Activated CD8-positive, alpha-beta memory T cell treated with anti-CD3 and anti-CD28 coated beads, Interleukin-2, amount 50 U/mL, for 24 hours (primary cell): ENCODE measurements around the gene DCLRE1B.

Experiments
- DNase-seq: peaks from one replicate; pipeline ENCODE4 v3.0.0-alpha.2; 2020; ENCODE audit errors: extremely low read depth

DCLRE1B gene

GRCh38 chr1:113904674-113905434 is at the start of gene DCLRE1B, which contains the start of gene AP4B1:
TSS of gene DCLRE1B (plus strand) at chr1:113905326. CDS start at chr1:113905587, 261 bp downstream.
TSS of gene AP4B1 (minus strand) at chr1:113904799. CDS start at chr1:113904717, 82 bp downstream.
- DNase-seq, result peak; percentile 92

DNA sequence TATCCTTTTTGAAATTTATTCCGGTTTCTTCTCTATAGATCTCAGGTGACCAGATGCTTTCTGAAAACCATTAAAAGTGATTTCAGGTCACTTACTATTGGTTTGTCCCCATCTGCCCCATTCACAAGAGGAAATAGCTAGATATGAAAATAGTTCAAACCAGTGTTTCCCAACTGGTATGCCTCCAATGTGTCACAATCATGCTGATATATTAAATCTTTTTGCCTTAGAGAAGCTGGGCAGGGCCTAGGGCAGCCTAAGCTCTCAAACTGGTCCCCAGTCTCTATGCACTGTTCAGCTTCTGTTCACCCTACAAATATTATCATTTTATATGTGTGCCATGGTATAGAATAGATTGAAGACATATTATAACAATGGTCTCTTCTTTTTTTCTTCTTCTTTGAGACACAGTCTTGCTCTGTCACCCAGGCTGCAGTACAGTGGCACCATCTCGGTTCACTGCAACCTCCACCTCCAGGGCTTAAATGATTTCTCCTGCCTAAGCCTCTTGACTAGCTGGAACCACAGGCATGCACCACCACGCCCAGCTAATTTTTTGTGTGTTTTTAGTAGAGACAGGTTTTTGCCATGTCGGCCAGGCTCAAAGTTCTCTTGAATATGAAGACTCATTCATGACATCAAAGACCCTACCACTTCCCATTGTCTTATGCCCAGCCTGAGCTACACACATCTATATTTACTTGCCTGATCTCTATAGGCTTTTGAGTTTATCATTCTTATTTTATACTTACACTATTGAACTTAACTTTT is 49.3 kb upstream of the DCLRE1B start:
- no peak for DNase-seq

- no peak for DNase-seq
Measured at GRCh38 chr1:113856401-113856790, 48.7 kb upstream of the DCLRE1B start.

DNA sequence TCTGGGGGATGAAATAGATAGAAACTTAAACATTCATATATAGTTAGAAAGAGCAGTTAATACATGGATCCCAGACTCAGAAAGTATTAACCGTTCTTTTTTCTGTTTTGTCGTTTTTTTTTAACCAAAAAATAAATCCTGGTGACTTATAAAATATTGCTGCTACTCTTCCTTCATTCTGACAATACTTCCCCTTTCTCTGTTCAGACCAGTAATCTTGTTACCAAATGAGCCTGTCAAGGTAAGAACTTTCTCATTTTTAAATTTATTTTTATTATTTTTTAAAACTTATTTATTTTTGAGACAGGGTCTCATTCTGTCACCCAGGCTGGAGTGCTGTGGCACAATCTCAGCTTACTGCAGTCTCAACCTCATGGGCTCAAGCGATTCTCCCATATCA is 47.4 kb upstream of the DCLRE1B start:
- DNase-seq, result no peak

- DNase-seq, result no peak
Measured at GRCh38 chr1:113858418-113858817, 46.7 kb upstream of the DCLRE1B start.

GRCh38 chr1:113858982-113859381 is 46.1 kb upstream of the DCLRE1B start:
- no peak for DNase-seq

DNA sequence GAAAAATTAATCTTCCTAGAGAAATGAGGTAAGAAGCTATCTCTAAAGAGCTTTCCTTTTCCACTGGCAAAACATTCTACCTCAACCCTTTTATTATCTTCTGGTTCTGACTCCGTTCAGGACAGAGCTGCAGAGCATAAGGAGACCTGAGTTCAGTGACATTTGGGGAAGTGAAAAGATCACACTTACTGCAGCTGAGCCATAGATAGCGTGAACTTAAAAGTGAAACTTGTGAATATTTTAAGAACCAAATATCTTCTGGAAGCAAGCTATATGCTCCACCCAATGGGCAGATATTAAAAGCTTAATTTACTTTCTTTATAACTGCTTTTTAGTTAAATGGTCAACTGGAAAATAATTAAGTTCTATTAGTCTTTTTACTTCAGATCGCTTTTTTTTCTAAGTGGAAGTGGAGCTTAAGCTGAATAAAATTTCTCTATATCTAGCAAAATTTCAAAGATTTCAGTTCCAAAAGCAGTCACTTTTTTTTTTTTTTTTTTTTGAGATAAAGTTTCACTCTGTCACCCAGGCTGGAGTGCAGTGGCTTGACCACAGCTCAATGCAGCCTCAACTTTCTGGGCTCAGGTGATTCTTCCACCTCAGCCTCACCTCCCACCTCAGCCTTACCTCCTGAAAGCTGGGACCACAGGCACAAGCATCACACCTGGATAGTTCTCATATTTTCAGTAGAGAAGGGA is 45.5 kb upstream of the DCLRE1B start:
- DNase-seq, result no peak

- no peak for DNase-seq
Measured at GRCh38 chr1:113860891-113861290, 44.2 kb upstream of the DCLRE1B start.

GRCh38 chr1:113861641-113862040 is 43.5 kb upstream of the DCLRE1B start:
- DNase-seq, result no peak

DNA sequence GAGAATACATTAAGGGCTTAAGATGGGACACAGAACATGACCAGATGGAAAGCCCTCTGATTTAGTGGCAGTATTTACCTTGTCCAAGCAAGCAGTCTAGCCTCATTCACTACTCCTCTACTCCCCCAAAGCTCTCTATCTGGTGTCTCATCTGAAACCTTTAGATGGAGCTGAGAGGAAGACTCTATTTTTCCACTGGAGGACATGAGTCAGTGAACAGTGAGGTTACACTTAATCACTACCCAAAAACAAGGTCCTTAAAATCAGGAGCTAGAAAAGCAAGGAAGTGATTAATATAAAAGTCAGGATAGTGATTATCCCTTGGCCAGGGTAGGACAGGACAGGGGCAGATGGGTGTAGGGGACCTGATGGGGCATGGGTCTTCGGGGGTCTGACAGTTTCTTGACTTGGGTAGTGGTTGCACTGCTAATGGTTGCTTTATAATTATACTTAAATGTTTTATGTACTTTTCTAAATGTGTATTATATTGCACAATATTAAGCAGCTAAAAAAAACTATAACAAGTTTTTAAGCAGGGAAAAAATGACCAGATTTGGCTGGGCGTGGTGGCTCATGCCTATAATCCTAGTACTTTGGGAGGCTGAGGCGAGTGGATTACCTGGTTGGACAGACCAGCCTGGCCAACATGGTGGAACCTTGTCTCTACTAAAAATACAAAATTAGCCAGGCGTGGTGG is 36.6 kb upstream of the DCLRE1B start:
- DNase-seq, result no peak

- DNase-seq, result no peak
Measured at GRCh38 chr1:113870778-113871177, 34.3 kb upstream of the DCLRE1B start.

DNA sequence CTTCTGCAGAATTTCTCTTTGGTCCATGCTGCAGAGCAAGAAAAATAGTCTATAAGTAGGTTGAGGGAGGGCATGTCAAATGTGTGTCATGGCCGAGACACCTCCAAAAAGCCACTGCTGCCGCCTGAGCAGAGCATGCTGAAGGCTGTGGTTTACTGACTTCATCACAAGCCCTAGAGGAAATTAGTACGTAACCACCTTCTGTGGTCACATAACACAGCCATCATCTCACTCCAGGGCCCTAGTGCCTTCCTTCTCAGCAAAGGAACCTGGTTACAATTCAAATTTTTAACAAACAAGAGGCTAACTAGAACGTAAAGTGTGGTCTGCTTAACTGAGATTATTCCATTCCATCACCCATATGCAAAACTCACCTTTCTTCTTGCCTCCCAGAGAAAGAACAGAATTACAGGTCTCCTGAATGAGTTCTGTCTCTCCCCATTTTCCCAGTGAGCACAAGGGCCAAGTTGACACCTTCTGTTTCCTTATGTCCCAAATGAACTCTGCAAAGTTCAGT is 33.5 kb upstream of the DCLRE1B start, which contains the start of gene PTPN22:
PTPN22 (minus strand) TSS at position 116 of the 517 bp plus-strand sequence.
- peak; percentile 53 for DNase-seq

- DNase-seq, result no peak
Measured at GRCh38 chr1:113872219-113872935, 32.7 kb upstream of the DCLRE1B start.

GRCh38 chr1:113874012-113874879 is 30.9 kb upstream of the DCLRE1B start:
- DNase-seq, result no peak

DNA sequence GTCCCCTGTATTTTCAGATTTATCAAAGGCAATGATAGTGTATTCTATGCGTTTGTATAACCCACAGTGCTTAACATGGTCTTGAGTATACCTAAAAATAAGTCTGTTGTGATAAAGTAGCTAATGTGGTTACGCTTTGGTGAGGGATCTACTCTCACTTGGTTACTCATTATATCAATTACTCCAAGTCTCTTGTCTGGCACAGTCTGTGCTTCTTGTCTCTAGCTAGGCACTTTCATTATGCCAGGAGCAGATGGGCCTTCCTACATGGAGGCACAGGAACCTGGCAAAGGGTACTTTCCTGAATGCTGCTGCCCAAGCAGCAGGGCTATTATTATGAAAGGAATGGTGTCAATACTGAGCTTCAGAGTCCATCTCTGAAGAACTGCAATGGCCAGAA is 29.4 kb upstream of the DCLRE1B start:
- DNase-seq, result no peak

DNA sequence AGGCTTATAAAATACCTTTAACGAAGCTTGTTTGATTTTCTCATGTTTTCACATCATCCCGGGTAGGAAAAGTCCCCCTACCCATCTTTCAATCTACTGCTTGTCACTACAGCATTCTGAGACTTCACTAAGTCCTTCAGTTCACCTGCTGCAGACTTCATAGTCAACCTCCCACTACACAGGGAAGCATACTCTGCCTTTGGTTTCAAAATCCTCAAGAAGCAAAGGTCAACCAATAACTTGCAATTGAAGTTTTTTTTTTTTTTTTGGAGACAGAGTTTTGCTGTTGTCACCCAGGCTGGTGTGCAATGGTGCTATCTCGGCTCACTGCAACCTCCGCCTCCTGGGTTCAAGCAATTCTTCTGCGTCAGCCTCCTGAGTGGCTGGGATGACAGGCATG is 28.9 kb upstream of the DCLRE1B start:
- no peak for DNase-seq

- no peak for DNase-seq
Measured at GRCh38 chr1:113879739-113880038, 25.4 kb upstream of the DCLRE1B start.

- no peak for DNase-seq
Measured at GRCh38 chr1:113881661-113882060, 23.5 kb upstream of the DCLRE1B start.

DNA sequence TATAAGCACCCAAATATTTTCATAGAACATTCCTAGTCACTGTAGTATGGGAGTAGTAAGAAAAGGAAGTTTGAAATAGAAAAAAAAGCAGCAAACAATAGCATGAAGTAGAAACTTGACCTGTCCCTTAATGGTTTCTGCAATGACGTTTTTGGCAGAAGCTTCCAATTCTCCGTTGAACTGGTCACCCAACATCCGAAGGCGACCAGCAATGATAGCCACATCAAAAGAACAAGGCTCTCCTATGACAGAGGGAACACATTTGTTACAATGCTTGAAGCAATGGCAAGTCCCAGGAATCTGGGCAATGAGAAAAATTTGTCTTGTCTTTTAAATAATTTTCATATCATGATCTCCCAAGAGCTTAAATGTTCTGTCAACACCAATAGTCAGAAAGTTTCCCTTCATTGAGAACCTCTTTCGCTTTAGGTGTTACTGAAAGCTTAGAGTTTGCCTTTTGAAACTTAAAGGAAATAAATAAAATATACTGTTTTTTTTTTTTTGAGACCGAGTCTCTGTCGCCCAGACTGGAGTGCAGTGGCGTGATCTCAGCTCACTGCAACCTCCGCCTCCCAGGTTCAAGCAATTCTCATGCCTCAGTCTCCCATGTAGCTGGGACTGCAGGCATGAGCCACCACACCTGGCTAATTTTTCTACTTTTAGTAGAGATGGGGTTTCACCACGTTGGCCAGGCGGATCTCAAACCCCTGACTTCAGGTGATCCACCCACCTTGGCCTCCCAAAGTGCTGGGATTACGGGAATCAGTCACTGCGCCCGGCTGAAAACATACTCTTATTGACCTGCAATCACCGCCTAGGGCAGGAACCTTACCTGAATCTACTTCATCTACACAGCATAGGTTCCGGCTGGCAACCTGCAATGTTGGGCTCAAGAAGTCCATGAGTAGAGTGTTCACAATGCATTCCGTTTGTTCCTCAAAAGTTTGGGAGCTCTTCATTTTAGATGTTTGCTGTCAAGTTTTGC is 18.4 kb upstream of the DCLRE1B start:
- DNase-seq, result no peak
